Erythroblast (primary cell): ENCODE results near the gene TIMP3.
A peak's percentile ranks its signal among the peaks of the same experiment; 100 is the strongest.

ENCODE experiments used
- DNase-seq, 2 experiments: peaks; one replicate each; lab custom pipeline; 2025; lab: John Stamatoyannopoulos, UW
- GATA1 ChIP-seq: IDR thresholded peaks from 2 replicates; pipeline ENCODE4 v1.6.1; 2011; ENCODE audit warnings: low read depth, mild to moderate bottlenecking, control low read depth, low read length, moderate library complexity
- POLR2A ChIP-seq: IDR thresholded peaks from 2 replicates; pipeline ENCODE4 v1.6.1; 2011; ENCODE audit warnings: mild to moderate bottlenecking, low read length

The TIMP3 gene

DNA sequence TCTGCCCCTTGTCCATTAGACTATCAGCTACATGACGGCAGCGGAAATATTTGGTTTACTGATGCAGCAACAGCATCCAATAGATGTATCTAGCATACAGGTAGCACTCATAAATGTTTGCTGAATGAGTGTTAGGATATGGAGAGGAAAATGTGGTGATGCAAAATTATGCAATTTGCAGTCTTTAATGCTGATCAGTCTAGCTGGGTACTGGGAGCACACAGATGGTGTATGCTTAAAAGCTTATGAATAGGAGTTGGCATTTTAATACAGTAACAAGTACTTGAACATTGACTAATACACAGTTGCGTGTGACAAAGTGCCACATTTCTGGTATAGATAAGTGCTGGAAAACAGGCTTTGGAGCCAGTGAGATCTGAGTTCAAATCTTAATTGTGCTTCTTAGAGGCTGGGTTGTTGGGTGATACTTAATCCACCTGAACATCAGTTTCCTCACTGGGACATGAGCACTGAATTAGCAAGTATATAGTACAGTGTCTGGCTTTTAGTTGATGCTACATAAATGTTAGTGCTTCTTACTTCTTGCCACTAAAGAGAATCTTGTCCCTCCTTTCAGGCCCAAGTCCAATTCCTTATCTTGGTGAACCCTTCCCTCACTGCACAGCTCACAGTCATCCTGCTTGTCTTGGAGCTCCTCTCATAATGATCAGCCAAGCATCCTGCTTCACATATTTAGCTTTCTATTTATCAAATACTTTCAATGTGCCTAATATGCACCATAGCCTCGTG, 99.6 kb downstream of the TIMP3 start:
- peak; percentile 83 for DNase-seq
- TF ChIP-seq GATA1, result no peak
- TF ChIP-seq POLR2A, result peak; percentile 30

DNA sequence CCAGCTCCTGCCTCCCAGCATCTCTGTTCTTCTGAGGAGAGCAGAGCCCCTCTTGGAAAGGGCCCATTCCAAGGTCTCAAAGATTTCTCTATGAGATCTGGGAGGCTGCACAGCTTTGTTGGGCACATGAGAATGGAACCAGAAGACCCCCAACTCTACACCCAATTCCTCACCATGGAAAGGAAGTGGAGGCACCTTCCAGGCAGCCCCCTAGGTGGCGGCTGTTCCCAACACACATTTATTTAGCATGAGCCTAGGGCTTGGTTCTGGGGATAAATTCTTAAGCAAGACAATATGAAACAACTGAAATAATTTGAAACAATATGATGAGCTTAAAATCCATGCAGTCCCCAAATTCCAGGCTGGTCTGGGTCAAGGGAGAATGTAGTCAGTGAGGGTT, 100.4 kb downstream of the TIMP3 start:
- no peak for DNase-seq
- no peak for TF ChIP-seq POLR2A
- no peak for TF ChIP-seq GATA1

DNA sequence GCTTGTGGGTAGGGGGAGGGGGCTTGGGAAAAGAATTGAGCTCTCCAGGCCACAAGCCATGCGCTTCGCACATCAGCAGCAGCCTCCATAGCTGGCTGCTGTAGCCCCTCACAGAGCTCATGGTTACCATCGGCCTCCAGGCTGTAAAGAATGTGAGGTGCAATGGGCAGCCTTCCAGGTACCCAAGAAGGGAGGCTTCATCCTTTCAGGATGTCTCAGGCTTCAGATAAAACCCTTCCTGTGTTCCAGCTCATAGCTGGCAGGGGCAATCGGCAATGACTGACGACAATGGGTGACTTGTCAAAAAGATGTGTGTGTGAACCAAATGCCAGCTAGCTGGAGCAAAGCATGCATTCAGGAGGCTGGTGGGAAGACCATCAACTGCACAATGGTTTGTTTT, 102.0 kb downstream of the TIMP3 start:
- no peak for DNase-seq
- TF ChIP-seq POLR2A (no peak), GATA1 (no peak)

DNA sequence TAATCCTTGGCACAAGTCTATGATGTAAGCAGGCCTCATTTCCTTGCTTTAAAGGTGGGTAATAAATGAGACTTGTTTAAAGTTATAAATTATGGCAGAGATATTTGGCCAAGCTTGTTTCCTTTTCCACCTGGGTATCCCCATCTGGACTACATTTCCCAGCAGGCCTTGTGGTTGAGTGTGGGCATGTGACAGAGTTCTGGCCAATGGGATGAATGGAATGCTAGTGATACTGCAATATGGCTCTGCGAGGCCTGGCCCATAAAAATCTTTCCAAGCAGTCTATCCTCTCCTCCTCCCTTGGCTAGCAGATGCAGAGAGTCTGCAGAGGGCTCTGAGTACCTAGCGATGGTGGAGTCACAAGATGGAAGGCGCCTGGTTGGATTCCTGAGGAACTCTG, 102.5 kb downstream of the TIMP3 start:
- TF ChIP-seq POLR2A, result no peak
- DNase-seq, result peak; percentile 67 to 75

DNA sequence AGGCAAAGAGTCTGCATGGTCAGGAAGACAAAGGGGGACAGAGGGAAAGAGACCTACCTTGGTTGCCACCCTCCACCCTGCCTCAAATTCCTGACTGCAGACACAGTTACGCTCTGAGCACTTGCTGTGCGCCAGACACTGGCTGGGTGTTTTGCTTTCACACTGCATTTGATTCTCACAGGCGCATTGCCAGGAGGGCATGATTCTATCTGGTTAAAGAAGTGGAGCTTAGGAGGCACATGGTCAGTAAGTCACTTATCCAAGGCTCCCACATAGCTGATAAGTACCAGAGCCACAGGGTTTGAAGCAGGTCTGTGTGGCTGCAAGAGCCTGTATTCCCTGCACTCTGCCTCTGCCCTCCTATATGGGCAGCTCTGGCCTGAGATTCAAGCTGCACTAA, 103.9 kb downstream of the TIMP3 start:
- DNase-seq, result peak; percentile 77 to 89

DNA sequence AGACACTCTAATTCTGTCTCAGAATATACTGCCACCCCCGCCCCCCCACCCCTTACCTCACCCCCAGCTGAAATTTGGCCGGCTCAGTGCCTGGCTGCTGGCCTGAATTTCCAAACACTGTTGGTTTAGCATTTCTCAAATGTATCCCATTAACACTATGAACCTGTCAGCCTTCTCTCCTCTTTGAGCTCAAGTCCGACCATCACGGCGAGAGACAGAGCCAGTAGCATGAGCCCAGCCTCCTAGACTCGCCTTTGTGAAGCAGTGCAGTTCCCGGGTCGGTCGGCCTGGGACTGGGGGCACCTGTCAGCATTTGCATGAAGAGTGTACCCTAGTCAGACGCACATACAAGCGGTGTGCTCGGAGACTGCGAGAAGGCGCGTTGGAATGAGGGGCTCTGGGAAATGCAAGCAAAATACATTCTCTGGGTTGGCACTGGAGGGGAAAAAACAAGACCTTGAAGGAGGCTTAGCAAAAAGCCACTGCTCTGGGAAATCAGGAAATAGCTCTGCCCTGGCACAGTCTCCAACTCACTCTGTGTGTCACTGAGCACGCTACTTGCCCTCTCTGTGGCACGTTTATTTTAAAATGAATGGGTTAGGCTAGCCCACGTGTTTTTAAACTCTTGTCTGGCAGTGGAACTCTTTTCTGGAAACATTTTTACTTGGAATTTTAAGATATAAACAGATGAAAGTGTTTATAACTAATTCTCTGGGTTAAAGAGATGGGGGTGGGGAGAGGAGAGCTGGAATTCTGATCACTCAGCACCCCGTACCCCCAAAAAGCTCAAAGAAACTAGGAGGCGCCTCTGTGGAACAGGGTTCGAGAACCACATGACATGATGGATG, 108.3 kb downstream of the TIMP3 start:
- TF ChIP-seq GATA1, result no peak
- no peak for TF ChIP-seq POLR2A
- no peak for DNase-seq

More for the DNA sequence above, 103.9 kb downstream of the TIMP3 start:
- TF ChIP-seq POLR2A (no peak), GATA1 (no peak)

DNA sequence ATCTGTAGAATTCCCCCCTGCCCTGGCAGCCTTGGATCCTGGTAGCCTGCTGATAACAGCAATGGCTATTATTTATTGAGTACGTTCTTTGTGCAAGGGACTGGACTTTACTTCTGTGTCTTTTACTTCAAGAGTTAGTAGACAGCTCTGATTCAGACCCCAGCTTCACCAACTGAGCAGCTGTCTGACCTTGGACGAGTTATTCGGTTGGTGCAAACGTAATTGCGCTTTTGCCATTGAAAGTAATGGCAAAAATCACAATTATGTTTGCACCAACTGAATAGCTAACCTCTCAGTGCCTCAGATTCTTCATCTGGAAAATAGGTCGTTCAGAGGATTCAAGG, 108.9 kb downstream of the TIMP3 start:
- DNase-seq, result no peak
- TF ChIP-seq GATA1, result no peak
- TF ChIP-seq POLR2A, result no peak

DNA sequence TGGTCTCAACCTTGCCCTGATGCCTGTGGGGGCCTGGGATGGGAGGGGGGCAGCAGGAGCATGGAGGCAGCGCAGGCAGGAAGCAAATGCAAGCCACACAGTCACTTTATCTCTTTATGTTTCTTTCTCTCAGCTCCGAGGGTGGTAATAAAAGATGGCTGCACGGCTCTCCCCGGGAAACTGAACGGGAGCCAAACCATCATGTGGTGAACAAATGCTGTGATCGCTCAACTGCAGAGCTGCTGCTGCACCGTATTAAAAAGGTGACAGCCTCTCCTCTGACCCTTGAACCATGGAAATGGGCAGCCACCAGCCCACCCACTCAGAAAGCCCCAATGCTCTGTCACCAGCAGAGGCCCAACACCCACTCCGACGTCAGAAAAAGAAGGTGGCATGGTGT, 110.0 kb downstream of the TIMP3 start:
- TF ChIP-seq GATA1, result no peak
- TF ChIP-seq POLR2A, result no peak
- no peak for DNase-seq
